HG03457 (cell line): Measurements from ENCODE around the gene PPT1.
"Not testable (repeated sequence)": the region's sequence is repeated elsewhere in the genome, so short reads cannot be mapped to it uniquely, and the experiment has no call there.

ENCODE experiments used
- ATAC-seq: cut with Tn5 transposase; IDR thresholded peaks from one replicate; pipeline ENCODE4 v1.9.1; 2021; ENCODE audit warnings: moderate number of reproducible peaks; ENCODE audit not compliant: unreplicated experiment

Gene PPT1

GRCh38 chr1:40057310-40058030, 39.6 kb downstream of the PPT1 start:
- ATAC-seq = no peak

GRCh38 chr1:40056519-40057309, 40.3 kb downstream of the PPT1 start:
- no peak for ATAC-seq

GRCh38 chr1:40053138-40053887, 43.7 kb downstream of the PPT1 start:
- no peak for ATAC-seq

GRCh38 chr1:40050863-40051262, 46.2 kb downstream of the PPT1 start:
- ATAC-seq = no peak

GRCh38 chr1:40049725-40050124, 47.3 kb downstream of the PPT1 start:
- ATAC-seq = no peak

- no peak for ATAC-seq
These were observed 49.3 kb downstream of the PPT1 start for GRCh38 chr1:40047769-40048168.

DNA sequence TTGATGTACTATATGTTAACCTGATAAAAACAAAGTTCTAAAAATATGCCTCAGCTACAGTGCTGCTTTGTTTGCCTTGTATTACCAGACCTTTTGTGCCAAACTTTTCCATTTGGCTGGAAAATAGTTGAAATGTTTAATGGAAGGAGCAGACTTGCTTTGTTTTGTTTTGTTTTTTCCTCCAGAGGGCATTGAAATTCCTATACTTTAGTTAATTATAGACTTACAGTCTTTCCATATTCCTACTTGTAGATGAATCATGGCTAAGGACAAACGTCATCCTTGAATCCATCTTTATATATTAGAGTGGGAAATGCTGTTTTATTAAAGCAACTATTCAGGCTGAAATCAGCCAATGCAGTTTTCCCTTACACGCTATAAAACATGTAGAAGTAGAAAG, 49.8 kb downstream of the PPT1 start:
- no peak for ATAC-seq

GRCh38 chr1:40045766-40046165, 51.3 kb downstream of the PPT1 start:
- ATAC-seq = no peak

GRCh38 chr1:40045182-40045581, 51.9 kb downstream of the PPT1 start:
- no peak for ATAC-seq

GRCh38 chr1:40044110-40044509, 52.9 kb downstream of the PPT1 start:
- ATAC-seq = no peak

GRCh38 chr1:40042341-40042740, 54.7 kb downstream of the PPT1 start:
- ATAC-seq = no peak

GRCh38 chr1:40041466-40041838, 55.6 kb downstream of the PPT1 start:
- no peak for ATAC-seq

GRCh38 chr1:40040511-40041465, 56.3 kb downstream of the PPT1 start, which contains the start of gene CAP1:
Gene CAP1 (plus strand): TSS chr1:40040729. CDS start chr1:40059347, 18,618 bp downstream.
- ATAC-seq = peak; percentile 73

GRCh38 chr1:40039757-40040510, 57.1 kb downstream of the PPT1 start:
- peak; percentile 43 for ATAC-seq

GRCh38 chr1:40039245-40039756, 57.8 kb downstream of the PPT1 start:
- no peak for ATAC-seq

DNA sequence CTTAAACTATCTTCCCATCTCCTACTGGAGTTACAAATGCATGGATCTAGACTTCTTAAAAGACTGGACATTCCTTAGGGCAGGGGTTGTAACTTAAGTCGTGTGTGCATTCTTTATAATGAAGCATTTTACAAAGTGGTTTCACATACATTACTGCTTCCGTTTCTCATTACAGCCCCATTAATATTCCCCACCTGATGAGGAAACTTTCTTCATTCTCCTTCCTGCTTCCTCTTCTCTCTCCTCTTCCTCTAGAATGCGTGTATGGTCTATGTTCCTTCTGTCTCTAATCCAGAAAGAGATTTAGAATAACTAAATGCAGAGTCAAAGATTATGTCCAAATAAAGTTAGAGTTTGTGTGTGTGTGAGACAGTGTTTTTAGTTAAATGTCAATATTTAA, 58.4 kb downstream of the PPT1 start:
- no peak for ATAC-seq

DNA sequence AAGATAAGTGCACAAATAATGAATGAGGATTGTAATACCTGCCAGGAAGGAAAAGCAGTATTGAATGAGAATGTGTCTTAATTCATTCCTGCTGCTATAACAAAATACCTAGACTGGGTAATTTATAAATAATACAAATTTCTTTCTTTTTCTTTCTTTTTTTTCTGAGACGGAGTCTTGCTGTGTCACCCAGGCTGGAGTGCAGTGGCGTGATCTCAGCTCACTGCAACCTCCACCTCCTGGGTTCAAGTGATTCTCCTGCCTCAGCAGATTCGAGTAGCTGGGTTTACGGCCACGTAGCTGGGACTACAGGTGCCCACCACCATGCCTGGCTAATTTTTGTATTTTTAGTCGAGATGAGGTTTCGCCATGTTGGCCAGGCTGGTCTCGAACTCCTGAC, 59.8 kb downstream of the PPT1 start:
- not testable (repeated sequence) for ATAC-seq

- no peak for ATAC-seq
These were observed 60.5 kb downstream of the PPT1 start for GRCh38 chr1:40036574-40036973.

DNA sequence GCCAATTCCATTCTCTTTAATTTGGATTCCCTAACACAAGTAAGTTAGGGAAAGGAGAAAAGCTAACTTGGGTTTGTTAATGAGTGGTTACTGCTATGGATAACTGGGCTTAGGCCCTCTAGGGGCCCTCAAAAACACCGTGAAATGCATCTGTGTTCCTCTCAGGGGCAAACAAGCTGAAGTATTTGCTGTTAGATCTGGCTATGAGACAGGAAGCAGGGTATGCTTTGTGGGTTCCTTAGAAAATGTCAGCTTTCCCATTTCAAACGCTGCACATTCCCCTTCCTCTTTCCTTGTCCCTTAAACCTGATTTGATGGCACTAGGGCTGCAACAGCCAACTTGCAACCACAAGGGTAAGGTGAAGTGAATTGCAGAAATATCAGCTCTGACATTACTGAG, 62.2 kb downstream of the PPT1 start:
- no peak for ATAC-seq
